GM18508 (cell line): Measurements from ENCODE around the gene FMR1NB.

ENCODE experiments used
- ATAC-seq: cut with Tn5 transposase; IDR thresholded peaks from one replicate; pipeline ENCODE4 v1.9.1; 2021; ENCODE audit warnings: moderate number of reproducible peaks; ENCODE audit not compliant: insufficient read depth, unreplicated experiment

FMR1NB gene, protein sequence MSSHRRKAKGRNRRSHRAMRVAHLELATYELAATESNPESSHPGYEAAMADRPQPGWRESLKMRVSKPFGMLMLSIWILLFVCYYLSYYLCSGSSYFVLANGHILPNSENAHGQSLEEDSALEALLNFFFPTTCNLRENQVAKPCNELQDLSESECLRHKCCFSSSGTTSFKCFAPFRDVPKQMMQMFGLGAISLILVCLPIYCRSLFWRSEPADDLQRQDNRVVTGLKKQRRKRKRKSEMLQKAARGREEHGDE

DNA sequence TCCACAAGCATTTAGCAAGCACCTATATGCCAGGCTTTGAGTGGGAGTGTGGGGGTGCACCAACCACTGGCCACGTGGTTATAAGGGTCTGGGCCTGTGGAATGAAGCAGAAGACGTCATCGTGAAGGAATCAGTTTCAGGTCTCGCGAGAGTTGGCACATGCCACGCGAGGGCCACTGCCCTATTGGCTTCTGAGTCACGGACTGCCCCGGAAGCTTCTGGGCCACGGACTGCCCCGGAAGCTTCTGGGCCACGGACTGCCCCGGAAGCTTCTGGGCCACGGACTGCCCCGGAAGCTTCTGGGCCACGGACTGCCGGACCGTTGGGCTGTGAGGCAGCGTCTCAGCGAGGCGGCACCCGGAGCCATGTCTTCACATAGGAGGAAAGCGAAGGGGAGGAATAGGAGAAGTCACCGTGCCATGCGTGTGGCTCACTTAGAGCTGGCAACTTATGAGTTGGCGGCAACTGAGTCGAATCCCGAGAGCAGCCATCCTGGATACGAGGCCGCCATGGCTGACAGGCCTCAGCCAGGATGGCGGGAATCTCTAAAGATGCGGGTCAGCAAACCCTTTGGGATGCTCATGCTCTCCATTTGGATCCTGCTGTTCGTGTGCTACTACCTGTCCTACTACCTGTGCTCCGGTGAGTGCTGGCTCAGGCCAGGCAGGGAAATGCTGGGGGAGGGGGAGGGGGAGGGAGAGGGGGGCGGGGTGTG, at the start of gene FMR1NB:
Gene FMR1NB (plus strand): TSS at position 300 of the 715 bp plus-strand sequence. CDS start 66 bp downstream, at position 366.
- no peak for ATAC-seq

GRCh38 chrX:147933815-147934214, 47.3 kb upstream of the FMR1NB start:
- ATAC-seq: no peak

DNA sequence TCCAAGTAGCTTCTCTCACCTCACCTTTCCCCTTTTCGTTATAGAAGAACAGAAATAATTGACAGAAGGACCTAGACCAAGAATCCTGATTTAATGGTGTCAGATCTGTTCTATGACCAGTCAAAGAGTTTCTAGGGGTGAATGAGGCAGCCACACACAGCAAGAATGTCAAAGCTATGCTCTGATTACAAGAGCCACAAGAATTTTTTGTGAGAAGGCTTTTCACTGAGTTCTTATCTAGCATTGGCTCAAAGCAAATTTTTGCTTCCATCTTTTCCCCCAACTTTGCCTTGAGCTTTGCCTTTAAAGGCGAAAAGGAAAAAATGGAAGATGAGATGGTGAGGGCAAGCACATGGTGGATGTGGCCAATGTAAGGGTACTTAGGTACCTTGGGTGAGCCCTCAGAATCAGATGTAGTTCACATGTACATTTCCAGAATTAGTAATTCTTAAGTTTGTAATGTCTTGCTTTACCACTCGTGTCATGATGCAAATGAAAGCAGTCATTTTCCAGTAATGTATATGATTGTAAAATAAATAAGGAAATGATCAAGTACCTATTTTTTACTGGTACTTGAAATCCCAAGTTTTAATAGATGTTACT, 45.9 kb upstream of the FMR1NB start:
- no peak for ATAC-seq

- ATAC-seq: no peak
Measured at GRCh38 chrX:147945286-147945685, 35.9 kb upstream of the FMR1NB start.

DNA sequence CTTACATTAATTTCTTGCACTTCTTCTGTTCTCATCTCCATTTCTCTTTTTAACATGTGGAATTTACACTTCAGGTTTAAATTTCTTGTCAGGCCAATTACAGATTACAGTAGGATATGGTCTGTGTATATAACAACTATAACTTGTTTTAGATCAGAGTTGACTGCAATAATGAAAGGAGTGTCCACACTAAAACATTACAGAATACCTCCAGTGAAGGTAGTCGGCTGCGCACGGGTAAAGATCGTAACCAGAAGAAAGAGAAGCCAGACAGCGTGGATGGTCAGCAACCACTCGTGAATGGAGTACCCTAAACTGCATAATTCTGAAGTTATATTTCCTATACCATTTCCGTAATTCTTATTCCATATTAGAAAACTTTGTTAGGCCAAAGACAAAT, 32.6 kb upstream of the FMR1NB start:
- no peak for ATAC-seq

DNA sequence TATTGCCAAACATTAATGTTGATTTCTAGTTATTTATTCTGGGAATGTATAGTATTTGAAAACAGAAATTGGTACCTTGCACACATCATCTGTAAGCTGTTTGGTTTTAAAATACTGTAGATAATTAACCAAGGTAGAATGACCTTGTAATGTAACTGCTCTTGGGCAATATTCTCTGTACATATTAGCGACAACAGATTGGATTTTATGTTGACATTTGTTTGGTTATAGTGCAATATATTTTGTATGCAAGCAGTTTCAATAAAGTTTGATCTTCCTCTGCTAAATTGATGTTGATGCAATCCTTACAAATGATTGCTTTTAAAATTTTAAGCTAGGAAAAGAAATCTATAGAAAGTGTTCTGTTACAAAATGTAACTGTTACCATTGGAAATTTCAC, 30.8 kb upstream of the FMR1NB start:
- no peak for ATAC-seq

GRCh38 chrX:147953976-147954375, 27.2 kb upstream of the FMR1NB start:
- ATAC-seq: no peak

GRCh38 chrX:147957291-147957690, 23.8 kb upstream of the FMR1NB start:
- no peak for ATAC-seq

DNA sequence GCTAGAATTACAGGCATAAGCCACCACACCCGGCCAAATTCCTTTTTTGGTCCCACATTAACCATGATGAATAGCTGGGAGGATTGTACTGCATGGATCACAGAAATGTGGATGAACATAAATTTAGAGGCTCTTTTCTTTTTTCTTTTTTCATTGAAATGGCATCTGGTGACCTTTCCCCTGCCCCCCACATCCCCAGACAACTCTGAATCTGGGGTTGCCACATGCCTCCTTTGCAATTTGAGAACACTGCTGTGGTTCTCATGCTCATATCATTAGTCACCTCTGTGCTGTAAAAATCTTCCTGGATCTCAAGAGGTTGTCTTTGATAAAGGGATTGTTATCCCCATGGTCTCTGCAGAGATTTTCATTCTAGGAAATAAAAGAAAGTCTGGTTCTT, 22.8 kb upstream of the FMR1NB start:
- no peak for ATAC-seq

GRCh38 chrX:147960722-147961121, 20.4 kb upstream of the FMR1NB start:
- no peak for ATAC-seq

GRCh38 chrX:147962476-147962875, 18.7 kb upstream of the FMR1NB start:
- no peak for ATAC-seq

DNA sequence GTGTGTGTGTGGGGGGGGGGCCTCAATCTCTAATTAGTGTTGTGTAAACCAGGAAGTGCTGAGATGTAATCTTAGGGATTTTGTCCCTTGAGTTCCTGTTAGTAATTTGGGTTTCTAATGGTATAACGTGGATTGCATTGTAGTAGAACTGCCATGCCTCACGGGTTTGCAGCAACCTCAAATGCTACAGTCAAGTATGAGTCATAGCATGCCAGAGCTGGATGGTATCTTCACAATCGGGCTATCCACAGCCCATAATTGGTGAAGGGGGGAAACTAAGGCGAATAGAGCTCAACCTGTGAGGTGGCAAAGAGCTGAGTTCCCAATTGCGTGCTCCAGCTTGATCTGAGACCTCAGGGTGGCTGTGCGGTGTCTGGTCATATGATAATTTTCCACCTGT, 2.2 kb upstream of the FMR1NB start:
- no peak for ATAC-seq

DNA sequence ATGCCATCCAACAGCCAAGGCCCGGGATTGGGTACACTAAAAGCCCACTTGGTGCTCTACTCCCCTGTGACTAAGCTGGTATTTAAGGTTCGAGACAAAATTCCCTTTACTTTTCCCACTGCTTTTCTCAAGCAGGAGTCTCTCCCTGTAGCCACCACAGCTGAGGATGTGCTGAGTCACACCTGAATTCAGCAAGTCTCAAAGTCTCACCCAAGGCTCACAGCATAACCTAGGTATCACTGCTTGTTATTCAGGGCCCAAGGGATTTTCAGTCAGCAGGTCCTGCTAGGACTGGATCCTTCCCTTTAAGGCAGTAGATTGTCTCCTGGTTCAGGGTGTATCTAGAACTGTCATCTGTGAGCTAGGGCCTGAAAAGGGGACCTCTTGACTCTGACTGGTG, 39.2 kb downstream of the FMR1NB start:
- ATAC-seq: no peak

- peak; percentile 88 for ATAC-seq
Measured at GRCh38 chrX:148024425-148025148, 43.5 kb downstream of the FMR1NB start.

DNA sequence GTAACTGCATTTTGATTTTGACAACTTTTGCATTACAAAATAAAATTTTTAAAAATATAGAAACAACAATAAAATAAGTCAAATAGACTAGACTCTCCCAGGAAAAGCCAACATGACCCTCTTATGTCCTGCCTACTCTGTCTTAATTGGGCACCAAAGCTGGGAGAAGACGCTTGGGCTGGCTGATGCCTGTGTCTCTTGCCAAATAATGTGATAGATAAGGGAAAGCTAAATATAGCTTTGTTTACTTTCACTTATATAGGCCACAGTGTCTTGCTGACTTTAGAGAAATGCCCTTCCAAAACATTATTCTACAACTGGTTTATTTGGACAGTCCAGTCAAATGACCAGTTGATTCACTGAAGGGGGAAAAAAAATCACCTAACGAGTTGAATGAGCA, 54.2 kb downstream of the FMR1NB start:
- ATAC-seq: no peak

DNA sequence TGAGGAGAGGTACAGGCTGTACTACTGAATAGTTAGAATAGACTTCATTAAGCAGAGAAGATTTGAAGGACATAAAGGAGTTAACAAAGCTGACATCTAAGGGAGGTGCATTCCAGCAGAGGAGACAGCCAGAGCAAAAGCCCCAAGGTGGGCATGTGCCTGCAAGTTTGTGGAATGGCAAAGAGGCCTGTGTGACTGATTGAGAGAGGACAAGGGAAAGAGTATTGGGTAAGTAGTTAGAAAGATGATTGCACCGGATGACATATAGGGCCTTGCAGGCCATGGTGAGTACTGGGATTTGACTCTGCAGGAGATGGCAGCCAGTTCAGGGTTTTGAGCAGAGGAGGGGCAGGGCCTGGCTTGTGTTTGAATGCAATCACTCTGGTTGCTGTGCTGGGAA, 55.9 kb downstream of the FMR1NB start:
- ATAC-seq: no peak

DNA sequence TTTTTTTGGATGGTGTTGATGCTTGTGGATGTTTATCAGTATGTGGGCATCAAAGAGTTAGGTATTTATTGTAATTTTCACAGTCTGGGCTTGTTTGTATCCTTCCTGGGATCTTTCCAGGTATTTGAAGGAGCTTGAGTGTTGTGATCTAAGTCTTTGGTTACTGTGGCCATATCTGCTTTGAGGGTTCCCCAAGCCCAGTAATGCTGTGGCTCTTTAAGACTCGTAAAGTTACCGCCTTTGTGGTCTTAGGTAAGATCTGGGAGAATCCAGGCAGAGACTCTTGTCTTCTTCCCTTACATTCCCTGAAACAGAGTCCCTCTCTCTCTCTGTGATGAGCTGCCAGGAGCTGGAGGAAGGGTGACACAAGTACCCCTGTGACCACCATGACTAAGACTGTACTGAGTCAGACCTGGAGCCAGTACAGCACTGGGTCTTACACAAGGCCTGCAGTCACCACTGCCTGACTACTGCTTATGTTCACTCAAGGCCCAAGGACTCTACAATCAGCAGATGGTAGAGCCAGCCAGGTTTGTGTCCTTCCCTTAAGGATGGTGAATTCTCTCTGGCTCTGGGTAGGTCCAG, 62.2 kb downstream of the FMR1NB start:
- no peak for ATAC-seq

DNA sequence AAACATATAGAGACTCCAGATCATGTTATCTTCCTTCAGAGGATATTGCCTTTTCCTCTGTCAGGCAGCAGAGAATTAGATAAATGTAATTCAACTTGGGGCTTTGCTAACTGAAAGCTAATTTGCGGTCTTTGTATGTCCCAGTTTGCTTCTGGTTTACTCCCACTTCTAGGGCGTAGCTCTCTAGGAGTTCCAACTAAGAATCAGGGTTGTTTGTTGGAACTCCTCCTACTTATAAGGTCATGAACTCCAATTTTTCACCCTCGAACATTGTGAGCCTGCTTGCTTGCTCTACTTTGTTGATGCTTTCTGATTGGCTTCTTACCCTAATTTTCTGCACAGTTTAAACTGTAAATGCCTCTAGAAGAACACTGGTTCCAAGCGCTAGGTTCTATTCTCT, 66.1 kb downstream of the FMR1NB start:
- no peak for ATAC-seq

DNA sequence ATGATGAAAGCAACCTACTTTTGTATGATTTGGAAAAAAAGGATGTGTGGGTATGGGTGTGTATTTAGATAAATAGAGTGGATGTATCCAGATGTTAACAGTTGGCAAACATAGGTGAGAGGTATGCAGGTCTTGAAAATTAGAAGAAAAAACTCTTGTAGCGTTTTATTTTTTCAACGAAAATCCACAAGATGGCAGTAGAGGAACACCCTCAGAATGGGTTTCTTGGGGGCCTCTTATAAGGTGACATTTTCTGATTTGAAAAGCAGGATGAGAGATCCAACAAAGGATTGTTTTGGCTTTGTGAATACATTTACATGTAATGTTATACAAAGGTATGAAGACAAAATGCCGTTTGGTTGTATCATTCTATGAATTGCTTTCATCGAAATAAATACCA, 68.3 kb downstream of the FMR1NB start:
- ATAC-seq: no peak

DNA sequence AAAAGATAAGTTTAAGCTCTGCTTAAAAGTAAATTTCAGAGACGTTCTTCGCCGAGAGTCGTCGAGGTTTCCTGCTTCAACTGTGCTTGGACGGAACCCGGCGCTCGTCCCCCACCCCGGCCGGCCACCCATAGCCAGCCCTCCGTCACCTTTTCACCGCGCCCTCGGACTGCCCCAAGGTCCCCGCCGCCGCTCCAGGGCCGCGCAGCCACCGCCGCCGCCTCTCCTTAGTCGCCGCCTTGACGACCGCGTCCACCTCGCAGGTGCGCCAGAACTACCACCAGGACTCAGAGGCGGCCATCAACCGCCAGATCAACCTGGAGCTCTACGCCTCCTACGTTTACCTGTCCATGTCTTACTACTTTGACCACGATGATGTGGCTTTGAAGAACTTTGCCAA, 70.8 kb downstream of the FMR1NB start:
- ATAC-seq: no peak

- ATAC-seq: no peak
Measured at GRCh38 chrX:148067285-148067684, 86.1 kb downstream of the FMR1NB start.
